Neural progenitor cell (in vitro differentiated cells): ENCODE measurements around the gene ABHD14A.

ENCODE experiments used
- EZH2 ChIP-seq: fragments of 200-600 bp; sonication (generic); IDR thresholded peaks from 2 replicates; pipeline ENCODE4 v1.6.1; 2017; ENCODE audit warnings: antibody characterized with exemption, mild to moderate bottlenecking, moderate library complexity
- TF ChIP-seq, protein P1 (sequence below): fragments of 200-600 bp; sonication (generic); IDR thresholded peaks from 2 replicates; pipeline ENCODE4 v1.5.1; 2017; ENCODE audit warnings: antibody characterized with exemption, mild to moderate bottlenecking

DNA sequence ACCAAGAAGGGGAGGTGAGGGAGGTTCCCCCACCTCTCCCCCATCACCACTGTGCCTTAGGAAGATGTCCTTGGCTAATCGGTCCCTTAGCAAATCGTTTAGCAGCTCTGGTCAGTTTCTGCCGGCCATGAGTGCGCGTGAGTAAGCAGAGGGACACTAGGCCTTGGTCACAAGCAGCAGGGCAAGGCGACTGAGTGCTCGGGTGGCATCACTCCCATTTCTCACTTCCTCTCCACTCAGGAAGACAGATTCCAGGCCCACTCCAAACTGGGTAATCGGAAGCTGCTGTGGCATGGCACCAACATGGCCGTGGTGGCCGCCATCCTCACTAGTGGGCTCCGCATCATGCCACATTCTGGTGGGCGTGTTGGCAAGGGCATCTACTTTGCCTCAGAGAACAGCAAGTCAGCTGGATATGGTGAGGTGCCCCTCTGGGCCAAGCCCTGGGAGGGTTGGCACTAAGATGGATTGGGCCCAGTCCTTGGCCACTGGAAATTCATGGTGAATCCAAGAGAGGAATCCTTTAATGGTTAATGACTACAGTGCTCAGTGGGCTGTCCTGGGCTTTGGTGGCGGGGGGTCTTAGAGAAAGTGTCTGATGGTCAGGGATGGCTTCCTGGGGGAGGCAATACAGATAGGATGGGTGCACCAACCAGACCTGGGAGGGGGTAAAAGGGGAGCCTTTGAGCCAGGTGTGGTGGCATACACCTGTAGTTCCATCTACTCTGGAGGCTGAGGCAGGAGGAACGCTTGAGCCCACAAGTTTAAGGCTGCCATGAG lies 28.7 kb upstream of the ABHD14A start:
- TF ChIP-seq, protein P1, sequence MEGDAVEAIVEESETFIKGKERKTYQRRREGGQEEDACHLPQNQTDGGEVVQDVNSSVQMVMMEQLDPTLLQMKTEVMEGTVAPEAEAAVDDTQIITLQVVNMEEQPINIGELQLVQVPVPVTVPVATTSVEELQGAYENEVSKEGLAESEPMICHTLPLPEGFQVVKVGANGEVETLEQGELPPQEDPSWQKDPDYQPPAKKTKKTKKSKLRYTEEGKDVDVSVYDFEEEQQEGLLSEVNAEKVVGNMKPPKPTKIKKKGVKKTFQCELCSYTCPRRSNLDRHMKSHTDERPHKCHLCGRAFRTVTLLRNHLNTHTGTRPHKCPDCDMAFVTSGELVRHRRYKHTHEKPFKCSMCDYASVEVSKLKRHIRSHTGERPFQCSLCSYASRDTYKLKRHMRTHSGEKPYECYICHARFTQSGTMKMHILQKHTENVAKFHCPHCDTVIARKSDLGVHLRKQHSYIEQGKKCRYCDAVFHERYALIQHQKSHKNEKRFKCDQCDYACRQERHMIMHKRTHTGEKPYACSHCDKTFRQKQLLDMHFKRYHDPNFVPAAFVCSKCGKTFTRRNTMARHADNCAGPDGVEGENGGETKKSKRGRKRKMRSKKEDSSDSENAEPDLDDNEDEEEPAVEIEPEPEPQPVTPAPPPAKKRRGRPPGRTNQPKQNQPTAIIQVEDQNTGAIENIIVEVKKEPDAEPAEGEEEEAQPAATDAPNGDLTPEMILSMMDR = no peak
- TF ChIP-seq EZH2 = no peak
